GM18519 (cell line): ENCODE results near the gene GRK5.

Experiments used
- ATAC-seq: cut with Tn5 transposase; IDR thresholded peaks from one replicate; pipeline ENCODE4 v1.9.1; 2021; ENCODE audit warnings: mild to moderate bottlenecking, moderate library complexity; ENCODE audit not compliant: unreplicated experiment, low FRiP score

The GRK5 gene

DNA sequence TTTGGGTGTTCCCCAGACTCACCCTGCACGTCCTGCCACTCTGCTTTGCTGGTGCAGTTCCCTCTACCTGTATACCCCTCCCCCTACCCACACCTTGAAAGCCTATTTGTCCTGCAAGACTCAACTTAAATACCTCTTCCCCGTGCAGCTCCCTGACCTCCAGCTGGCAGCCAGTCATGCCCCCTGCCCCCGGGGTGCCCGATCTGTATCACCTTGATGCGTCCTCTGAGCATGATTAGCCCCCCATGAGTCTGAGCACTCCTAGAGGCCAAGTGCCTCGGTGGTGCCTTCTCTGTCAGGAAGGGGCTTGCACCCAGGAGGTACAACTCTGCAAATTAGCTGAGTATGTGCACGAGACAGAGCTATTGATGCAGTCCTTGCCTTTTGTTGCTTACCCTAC, 240.1 kb downstream of the GRK5 start:
- no peak for ATAC-seq

DNA sequence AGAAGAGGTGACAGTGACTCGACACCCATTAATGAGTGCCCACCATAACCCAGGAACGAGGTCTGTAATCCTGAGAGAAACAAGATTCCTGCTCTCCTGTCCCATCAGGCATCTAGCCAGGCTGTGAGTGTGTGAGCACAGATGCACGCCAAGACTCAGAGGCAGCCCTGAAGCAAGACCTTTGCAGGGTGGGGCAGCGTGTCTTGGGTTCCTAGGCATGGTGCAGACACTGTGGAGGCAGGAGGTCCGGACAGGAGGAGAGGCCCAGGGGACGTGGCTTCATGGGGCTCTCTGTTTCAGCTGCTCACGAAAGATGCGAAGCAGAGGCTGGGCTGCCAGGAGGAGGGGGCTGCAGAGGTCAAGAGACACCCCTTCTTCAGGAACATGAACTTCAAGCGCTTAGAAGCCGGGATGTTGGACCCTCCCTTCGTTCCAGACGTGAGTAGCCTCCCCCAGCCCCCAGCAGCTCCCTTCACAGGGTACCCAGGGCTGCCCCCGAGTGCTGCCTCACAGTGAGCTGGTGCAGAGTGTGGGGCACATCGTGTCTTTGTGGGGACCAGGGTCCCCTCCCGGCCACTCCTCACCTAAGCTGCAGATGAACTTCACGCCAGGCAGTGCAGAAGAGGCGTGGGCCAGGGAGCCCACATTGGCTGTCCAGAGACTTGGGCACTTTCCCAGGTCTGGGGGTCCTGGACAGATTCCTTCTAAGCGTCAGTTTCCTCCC, 240.6 kb downstream of the GRK5 start:
- no peak for ATAC-seq

DNA sequence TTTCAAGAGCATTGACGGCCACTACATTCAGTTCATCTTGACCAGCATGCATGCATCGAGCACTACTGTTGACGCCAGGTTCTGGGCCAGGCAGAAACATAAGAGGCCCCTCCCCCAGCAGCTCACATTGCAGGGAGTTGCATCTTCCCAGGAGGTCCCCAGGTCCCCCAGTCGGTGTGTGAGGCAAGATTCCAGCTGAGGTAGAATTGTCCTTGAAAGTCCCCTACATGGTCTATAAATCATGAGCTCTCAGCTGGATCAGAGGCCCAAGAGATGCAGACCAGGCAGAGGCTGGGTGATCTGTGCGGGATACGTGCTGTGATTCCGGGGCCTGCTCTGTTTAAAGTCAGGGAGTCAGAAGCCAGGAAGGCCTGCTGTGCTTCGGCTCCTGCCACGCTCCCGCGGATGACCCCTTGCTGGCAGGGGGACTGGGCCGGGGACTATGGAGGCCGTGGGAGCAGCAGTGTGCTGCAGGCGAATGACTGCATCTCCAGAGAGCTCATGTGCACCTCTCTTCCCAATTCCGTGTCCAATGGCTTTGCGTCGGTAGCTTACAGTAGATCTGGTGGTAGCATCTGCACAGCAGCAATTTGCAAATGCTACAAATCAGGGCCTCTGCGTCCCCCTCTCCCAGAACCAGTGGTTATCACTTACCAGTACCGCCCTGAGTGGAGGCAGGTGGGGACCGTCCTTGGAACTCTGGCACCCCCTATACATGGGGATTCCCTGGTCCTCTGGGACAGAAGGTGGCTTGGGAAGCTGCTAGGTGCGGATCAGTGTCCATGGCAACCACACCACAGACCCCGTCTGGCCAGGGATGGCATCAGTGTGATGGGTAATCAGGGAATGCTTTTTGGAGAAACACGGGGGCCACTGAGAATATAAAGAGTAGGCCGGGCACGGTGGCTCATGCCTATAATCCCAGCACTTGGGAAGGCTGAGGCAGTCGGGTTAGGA, 241.5 kb downstream of the GRK5 start:
- ATAC-seq, result no peak

DNA sequence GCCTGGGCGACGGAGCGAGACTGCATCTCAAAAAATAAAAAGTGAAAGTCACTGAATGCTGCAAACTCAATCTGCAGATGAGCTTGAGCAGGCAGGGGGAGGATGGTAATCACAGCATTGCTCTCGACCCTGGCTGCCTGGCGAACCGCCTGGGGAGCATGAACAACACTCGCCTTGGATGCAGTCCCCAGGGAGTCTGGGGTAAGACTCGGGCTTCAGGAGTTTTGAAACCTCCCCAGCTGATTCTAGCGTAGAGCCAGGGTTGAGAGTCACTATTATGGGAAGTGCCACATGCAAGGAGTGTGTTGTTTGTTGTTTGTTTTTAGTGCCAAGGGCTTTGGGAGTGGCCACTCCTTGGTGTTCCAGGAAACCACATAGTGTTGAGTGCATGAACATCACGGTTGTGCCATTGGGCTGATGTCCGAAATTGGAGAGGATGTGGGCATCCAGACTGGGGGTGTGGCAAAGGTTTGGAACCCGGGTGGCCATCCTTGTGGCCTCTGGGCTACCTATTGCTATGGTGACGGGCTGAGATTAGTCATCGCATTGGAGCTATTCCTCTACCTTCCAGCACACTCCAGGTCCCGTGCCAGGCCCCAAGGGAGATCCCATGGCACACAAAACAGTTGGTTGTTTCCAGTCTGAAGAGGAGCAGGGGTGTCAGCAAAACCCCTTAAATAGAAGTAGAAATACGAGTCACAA, 242.5 kb downstream of the GRK5 start:
- no peak for ATAC-seq

DNA sequence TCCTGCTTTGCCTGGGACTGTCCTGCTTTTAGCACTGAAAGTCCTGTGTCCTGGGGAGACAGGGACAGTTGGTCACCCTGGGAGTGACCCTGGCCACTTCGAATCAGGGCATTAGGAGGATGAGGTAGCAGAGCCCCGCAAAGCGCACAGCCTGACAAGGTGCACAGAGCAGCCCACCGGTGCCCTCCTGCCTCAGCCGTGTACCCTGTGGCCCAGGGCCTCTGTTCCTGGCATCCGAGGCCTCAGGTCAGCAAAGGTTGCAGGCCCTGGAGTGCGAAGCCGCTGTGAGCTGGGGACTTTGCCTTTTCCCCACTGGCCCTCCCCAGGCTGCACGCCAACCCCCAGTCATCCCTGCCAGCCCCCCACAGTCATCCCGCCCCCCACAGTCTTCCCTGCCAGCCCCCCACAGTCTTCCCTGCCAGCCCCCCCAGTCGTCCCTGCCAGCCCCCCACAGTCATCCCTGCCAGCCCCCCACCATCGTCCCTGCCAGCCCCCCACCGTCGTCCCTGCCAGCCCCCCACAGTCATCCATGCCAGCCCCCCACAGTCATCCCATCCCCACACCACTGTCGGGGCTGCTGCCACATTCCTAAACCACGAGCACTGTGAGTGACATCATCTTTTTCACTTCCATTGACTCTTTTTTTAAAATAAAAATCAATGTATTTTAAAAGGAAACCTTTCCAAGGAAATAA, 243.4 kb downstream of the GRK5 start:
- no peak for ATAC-seq

DNA sequence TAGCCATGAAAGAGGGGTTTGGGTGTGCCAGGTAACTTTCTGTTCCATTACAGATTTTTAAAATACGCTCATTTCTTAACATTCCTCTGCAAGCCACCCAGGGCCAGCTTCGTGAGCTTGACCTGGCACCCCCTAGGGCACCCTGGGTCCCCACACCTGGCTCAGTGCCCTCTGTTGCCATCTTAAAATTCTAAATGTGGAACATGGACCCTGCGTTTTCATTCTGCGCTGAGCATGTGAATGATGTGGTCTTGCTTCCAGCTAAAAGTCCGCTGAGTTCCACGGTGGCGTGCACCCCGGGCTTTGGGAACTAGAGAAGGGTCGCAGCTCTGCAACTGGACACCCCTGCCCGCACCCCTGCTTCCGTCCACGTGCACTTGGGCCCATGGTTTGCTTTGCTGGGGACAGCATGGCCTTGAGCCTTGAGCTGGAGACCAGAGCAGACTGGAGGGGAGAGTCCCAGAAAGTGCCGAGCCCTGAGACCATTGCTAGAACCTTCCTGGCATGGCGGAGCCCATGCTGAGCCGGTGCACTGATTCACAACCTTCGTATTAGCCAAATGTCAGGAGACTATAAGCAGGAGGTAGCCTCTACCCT, 244.0 kb downstream of the GRK5 start:
- ATAC-seq, result no peak

DNA sequence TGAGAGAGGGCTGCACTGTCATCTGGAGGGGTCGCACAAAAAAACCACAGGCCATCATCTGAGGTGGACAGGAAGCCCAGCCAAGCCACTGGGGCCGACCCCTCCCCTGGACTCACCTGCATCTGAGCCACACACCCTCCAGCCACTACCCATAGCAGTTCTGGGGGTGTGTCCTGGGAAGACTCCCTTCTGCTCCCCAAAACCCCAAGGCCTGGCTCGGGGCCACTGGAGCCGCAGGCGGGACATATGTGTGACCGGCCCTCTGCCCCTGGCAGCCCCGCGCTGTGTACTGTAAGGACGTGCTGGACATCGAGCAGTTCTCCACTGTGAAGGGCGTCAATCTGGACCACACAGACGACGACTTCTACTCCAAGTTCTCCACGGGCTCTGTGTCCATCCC, 245.0 kb downstream of the GRK5 start:
- no peak for ATAC-seq

DNA sequence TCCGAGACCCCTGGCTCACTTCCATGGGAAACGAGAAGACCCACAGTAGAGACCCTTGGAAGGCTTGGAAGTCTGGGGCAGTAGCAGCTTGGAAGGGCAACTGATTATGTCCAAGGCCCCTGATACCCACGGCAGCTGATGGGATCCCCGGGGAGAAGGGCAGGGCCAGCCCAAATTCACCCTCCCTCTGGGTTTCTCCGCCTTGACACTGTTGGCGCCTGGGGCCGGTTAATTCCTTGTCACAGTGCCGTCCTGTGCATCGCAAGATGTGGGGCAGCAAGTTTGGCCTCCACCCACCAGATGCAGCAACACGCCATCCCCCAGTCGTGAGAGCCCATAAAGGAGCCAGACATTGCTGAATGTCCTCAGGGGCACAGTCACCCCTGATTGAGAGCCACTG, 245.9 kb downstream of the GRK5 start:
- ATAC-seq, result no peak

DNA sequence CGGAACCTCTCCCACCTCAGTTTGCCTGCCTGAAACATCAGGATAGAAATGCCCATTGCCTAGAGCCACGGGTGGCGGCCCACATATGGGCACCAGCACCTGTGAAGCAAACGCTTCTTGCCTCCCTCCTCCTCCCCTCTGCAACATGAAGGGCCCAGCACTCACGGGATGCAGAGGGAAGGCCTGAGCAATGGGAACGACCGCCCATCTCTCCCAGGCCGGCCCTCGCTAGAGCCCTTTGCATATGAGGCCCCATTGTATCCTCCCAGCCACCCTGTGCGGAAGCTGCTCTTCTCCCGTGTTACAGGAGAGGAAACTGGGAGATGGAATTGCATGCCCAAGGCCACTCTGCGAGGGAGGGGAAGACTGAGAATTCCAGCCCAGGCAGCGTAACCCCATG, 246.9 kb downstream of the GRK5 start:
- ATAC-seq, result no peak

DNA sequence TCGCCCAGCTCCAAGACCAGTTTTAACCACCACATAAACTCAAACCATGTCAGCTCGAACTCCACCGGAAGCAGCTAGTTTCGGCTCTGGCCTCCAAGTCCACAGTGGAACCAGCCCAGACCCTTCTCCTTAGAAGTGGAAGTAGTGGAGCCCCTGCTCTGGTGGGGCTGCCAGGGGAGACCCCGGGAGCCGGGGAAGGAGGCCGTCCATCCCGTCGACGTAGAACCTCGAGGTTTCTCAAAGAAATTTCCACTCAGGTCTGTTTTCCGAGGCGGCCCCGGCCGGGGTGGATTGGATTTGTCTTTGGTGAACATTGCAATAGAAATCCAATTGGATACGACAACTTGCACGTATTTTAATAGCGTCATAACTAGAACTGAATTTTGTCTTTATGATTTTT, 247.6 kb downstream of the GRK5 start:
- ATAC-seq, result no peak

DNA sequence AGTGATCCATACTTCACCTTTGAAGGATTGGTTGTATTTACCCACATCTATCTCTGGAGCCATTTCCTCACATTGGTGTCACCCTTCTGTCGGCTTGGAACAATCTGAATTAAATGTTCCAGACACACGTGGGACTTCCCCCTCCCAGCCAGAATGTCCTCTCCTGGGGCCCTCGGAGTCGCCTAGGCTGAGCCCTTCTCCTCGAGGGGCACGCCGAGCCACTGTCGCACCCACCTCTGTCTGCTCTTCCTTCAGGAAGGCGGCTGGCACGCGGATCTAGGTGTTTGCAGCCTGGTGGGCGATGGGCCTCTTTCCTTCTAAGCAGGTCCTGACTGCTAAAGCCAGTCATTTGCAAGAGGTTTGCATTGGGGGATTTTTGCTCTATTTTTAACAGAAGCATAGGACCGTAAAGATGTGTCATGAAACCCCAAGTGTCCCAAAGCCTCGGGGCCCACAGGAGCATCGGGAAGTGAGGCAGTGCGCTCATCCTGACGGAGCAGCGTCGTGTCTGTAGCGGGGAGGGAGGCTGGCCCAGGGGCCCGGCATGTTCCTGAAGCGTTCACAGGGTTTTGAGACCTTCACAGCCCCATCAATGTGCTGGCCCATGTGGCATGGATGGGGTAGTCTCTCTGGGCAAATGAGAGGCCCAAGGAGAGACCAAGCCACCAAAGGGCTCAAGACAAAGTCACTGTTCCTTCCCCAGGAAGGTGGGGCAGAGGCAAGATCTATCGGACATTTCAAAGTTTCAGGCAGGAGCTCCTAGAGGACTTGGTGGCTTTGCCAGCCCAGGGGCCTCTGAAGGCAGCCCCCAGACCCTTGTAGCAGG, 248.5 kb downstream of the GRK5 start:
- no peak for ATAC-seq

DNA sequence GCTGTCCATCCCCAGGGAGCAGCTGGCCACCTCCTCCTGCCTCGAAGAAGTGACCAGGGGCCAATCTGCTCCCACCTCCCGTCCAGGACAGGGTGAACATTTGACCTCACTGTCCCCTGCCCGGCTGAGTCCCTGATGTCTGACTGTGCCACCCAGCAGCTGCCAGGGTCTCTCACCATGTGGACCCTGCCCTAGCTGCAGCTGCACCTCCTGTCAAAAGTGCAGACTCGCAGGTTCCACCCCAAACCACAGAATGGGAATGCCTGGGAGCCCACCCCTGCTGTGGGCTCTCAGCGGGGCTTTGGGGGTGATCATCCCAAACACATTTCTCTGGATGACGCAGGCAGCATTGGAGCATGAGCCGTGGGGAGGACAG, 249.1 kb downstream of the GRK5 start:
- ATAC-seq, result no peak

DNA sequence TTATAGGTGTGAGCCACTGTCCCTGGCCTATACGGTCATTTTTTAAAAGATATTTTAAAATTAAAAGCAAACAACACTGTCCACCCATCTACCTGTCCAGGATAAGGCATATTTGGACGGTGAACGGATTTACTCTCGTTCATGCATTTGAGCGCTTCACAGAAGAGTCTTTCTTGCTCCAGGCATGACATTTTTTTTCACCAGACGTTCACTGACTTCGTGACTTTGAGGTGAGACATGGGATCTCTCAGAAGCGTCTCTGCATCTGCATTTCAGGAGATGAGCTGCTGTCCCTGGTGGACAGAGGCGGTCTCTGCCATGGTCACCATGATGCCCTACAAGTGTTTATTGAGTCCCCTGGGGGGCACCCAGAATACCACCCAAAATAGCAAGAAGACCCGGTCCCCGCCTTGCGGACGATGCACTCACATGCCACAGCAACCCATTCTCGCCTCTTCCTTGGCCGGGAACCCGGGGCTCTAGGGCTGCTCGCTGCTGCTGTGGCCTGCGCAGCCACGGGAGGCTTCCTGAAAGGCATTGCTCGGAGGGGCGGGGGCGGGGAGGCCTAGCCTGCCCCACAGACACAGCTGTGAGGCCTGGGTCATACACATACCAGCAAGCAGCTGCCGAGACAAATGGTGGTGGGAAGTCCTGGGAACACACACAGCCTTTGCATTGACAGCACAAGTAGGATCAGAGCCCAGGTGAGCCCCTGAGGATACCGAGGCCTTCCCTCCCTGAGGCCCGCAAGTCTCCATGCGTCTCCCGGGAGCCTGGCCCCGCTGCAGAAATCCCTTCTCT, 250.8 kb downstream of the GRK5 start:
- no peak for ATAC-seq

DNA sequence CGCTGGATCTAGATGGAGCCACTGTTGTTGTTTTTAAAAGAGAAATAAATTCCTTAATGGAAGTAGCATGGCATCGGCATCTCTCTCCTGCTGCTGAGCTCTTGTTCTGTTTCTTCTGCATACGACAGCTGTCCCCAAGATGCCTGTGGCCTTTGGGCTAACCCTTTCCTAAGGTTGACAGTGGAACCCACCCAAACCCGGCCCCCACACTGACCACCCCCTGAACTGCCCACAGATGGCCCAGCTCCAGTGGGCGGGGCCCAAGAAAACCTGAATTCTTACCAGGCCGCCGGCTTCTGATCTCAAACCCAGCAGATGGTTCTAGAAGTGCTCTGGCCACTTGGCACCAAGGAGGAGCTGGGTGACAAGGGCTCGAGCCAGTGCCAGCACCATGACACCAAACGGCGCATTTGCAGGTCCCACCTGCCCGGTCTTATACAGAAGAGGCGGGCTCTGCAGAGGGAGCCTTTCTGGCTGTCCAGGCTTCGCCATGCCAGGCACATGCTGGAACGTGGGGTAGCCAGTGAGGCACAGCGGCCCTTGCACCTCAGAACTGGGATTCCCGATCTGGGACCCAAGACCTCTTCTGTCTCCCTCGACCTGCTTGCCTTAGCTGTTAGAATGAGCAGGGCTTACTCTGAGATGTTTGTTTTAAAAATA, 252.4 kb downstream of the GRK5 start:
- no peak for ATAC-seq

DNA sequence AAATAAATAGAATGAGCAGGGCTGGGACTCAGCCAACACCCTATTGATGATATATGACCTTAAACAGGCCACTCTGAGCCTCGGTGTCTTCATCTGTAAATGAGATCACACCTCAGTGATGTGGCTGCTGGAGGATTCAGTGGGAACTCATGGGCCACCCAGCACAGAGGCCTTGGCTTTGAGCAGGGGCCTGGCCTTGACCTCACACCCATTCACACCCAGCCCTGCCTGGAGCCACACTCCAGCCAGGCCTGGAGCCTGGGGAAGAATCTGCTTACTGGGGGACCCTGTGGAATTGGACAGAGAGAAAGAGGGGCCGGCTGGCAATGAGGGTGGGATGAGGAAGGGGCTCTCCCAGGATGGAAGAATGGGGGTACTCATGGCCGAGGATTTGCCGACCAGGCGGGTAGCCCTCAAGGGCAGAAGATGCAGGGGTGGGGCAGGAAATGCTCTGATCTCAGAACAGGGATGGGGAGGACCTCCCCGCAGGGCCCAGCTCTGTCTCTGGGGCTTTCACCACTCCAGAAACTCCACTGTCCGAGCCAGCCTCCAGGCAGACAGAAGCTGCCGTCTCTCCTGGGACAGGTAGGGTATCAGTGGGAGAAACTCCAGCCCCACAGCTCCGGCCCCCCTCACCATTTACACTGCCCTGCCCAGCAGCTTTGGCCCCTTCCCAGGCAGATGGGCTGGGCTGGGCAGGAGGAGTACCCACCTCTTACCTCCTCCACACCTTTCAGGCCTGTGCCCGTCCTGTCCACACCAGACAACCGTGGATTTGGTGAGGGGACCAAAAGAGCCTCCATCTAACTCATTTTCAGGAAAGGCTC, 253.2 kb downstream of the GRK5 start:
- no peak for ATAC-seq

DNA sequence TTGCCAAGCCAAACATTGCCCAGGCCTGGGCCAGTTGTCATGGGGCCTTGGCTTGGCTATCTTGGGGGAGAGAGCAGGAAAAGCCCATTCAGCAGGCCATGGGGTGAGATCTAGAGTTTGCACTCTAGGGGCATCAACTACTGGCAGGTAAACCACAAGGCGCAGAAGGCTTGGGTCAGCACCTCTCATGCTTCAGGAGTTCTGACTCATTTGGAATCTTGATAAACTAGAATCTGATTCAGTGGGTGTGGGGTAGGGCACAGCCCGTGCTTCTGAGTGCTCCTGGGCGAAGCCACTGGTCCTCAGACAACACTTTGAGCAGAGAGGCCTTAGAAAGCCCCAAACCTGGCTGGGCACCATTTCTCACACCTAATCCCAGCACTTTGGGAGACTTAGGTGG, 254.0 kb downstream of the GRK5 start:
- no peak for ATAC-seq

DNA sequence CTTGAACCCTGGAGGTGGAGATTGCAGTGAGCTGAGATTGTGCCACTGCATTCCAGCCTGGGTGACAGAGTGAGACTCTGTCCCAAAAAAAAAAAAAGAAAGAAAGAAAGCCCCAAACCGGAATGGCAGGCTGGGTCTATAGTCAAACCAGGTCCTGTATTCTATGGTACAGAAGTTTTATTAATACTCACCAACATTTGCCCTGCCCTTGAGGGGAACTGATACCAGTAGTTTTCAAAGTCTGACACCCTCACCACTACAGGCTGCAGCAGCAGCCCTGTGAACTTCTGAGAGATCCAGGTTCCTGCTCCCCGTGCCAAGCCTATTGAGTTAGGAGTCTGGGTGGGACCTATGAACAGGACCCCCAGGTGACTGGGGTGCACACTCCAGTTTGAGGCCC, 254.6 kb downstream of the GRK5 start:
- ATAC-seq, result peak; percentile 46
